Neural cell (in vitro differentiated cells): ENCODE data around the gene LYG1. TPM values are rescaled to one million over a fixed set of nuclear protein-coding genes. Genes with fewer than 3 reads are reported as not detected.

Experiments
- H2AFZ ChIP-seq: fragments of 200-600, 300-800 bp; sonication (generic), shearing (Covaris generic); 2 replicates; pipeline ENCODE4 v1.6.0; 2014; ENCODE audit warnings: low read depth, mild to moderate bottlenecking, antibody characterized with exemption, low read length, moderate library complexity
- H3F3A ChIP-seq: fragments of 200-600 bp; shearing (Covaris generic); 2 replicates; pipeline ENCODE4 v1.6.1; 2016; ENCODE audit warnings: mild to moderate bottlenecking, moderate library complexity, mixed read lengths, antibody characterized with exemption, low read length; ENCODE audit not compliant: insufficient read depth, poor library complexity, severe bottlenecking
- H3K27ac ChIP-seq: fragments of 200-600, 300-800 bp; sonication (generic), shearing (Covaris generic); 2 replicates; pipeline ENCODE4 v1.5.1; 2014; ENCODE audit warnings: mild to moderate bottlenecking, low read length, moderate library complexity
- H3K27me3 ChIP-seq: fragments of 300-800, 200-600 bp; sonication (generic), shearing (Covaris generic); 2 replicates; pipeline ENCODE4 v1.6.0; 2014; ENCODE audit warnings: mild to moderate bottlenecking, low read depth, low read length, moderate library complexity; ENCODE audit not compliant: insufficient read depth
- H3K36me3 ChIP-seq: fragments of 300-800, 200-600 bp; sonication (generic), shearing (Covaris generic); 2 replicates; pipeline ENCODE4 v1.5.1; 2014; ENCODE audit warnings: mild to moderate bottlenecking, antibody characterized with exemption, low read length, moderate library complexity; ENCODE audit not compliant: insufficient read depth
- H3K4me2 ChIP-seq: fragments of 300-800, 200-600 bp; sonication (generic), shearing (Covaris generic); 2 replicates; pipeline ENCODE4 v1.6.0; 2014; ENCODE audit warnings: mild to moderate bottlenecking, low read length
- H3K4me3 ChIP-seq: fragments of 300-800, 200-600 bp; sonication (generic), shearing (Covaris generic); 2 replicates; pipeline ENCODE4 v1.5.1; 2014; ENCODE audit warnings: mild to moderate bottlenecking, low read length, moderate library complexity
- H3K79me2 ChIP-seq: fragments of 200-600 bp; shearing (Covaris generic); replicated peaks from 2 replicates; pipeline ENCODE4 v1.6.0; 2014; ENCODE audit warnings: mild to moderate bottlenecking, low read length, moderate library complexity; ENCODE audit not compliant: insufficient read depth
- H3K9ac ChIP-seq: fragments of 300-800, 200-600 bp; sonication (generic), shearing (Covaris generic); 2 replicates; pipeline ENCODE4 v1.6.1; 2016; ENCODE audit warnings: mild to moderate bottlenecking, low read length, mixed read lengths
- H3K9me2 ChIP-seq: fragments of 200-600 bp; shearing (Covaris generic); 2 replicates; pipeline ENCODE4 v1.6.1; 2016; ENCODE audit warnings: mild to moderate bottlenecking, low read length, mixed read lengths; ENCODE audit not compliant: insufficient read depth
- H3K9me3 ChIP-seq: fragments of 200-600, 300-800 bp; sonication (generic), shearing (Covaris generic); 2 replicates; pipeline ENCODE4 v1.6.1; 2016; ENCODE audit warnings: mild to moderate bottlenecking, mixed run types, low read length, moderate library complexity, mixed read lengths
- H4K20me1 ChIP-seq: fragments of 200-600 bp; shearing (Covaris generic); 2 replicates; pipeline ENCODE4 v1.6.1; 2016; ENCODE audit warnings: mild to moderate bottlenecking, mixed run types; ENCODE audit not compliant: insufficient read depth
- CTCF ChIP-seq: fragments of 450-650 bp; IDR thresholded peaks from 2 replicates; pipeline ENCODE4 v1.5.1; 2014; ENCODE audit warnings: antibody characterized with exemption, mild to moderate bottlenecking, moderate library complexity; ENCODE audit not compliant: poor library complexity, severe bottlenecking
- EP300 ChIP-seq: fragments of 450-650 bp; conservative IDR thresholded peaks from 2 replicates; pipeline ENCODE4 v1.6.1; 2014; ENCODE audit warnings: antibody characterized with exemption, mild to moderate bottlenecking, moderate library complexity; ENCODE audit not compliant: poor library complexity, severe bottlenecking
- EZH2 ChIP-seq: fragments of 200-600, 300-800 bp; shearing (Covaris generic), sonication (generic); IDR thresholded peaks from 2 replicates; pipeline ENCODE4 v1.6.1; 2014; ENCODE audit warnings: antibody characterized with exemption, low read length, borderline replicate concordance, mild to moderate bottlenecking; ENCODE audit not compliant: insufficient read depth, poor library complexity, severe bottlenecking
- MXI1 ChIP-seq: fragments of 450-650 bp; conservative IDR thresholded peaks from 2 replicates; pipeline ENCODE4 v1.6.1; 2014; ENCODE audit warnings: antibody characterized with exemption, mild to moderate bottlenecking; ENCODE audit not compliant: poor library complexity, severe bottlenecking
- RAD21 ChIP-seq: fragments of 450-650 bp; conservative IDR thresholded peaks from 2 replicates; pipeline ENCODE4 v1.6.1; 2014; ENCODE audit warnings: antibody characterized with exemption, mild to moderate bottlenecking, moderate library complexity
- REST ChIP-seq: IDR thresholded peaks from 2 replicates; pipeline ENCODE4 v1.6.1; 2012; ENCODE audit warnings: borderline replicate concordance
- SMC3 ChIP-seq: fragments of 450-650 bp; conservative IDR thresholded peaks from 2 replicates; pipeline ENCODE4 v1.6.1; 2014; ENCODE audit warnings: antibody characterized with exemption, mild to moderate bottlenecking, moderate library complexity; ENCODE audit not compliant: poor library complexity
- TAF1 ChIP-seq: IDR thresholded peaks from 2 replicates; pipeline ENCODE4 v1.6.1; 2012; ENCODE audit warnings: low read depth
- polyA plus RNA-seq: library from polyadenylated mRNA; depleted of rRNA; stranded (reverse); fragments of >200 nt; gene quantifications from 2 replicates; pipeline ENCODE4 v1.2.3, GENCODE V29; 2014

Gene LYG1
- polyA plus RNA-seq, 1 donor from 2014 or later = 2.8 TPM

- H3F3A ChIP-seq = no peaks in the 10 kb centered on the region
- H3K36me3 ChIP-seq = no peaks in the 10 kb centered on the region
- no peaks in the 10 kb centered on the region for H3K27me3 ChIP-seq
- no peak overlapping the region for H3K4me3 ChIP-seq
- no peaks in the 10 kb centered on the region for H4K20me1 ChIP-seq
- no peak overlapping the region for H3K9ac ChIP-seq
- H3K27ac ChIP-seq = no peak overlapping the region
- no peaks in the 10 kb centered on the region for H3K9me3 ChIP-seq
- no peak overlapping the region for H2AFZ ChIP-seq
- no peaks in the 10 kb centered on the region for H3K9me2 ChIP-seq
- no peak for TF ChIP-seq SMC3
- TF ChIP-seq CTCF = no peak
- TF ChIP-seq EP300 = no peak
- TF ChIP-seq MXI1 = no peak
- TF ChIP-seq EZH2 = no peak
- H3K4me2 ChIP-seq = no peak overlapping the region
- H3K79me2 ChIP-seq = no peaks in the 10 kb centered on the region
Measured at GRCh38 chr2:99259465-99259864, 41.5 kb downstream of the LYG1 start.

- Histone ChIP-seq H3K27me3 (no peaks in the 10 kb centered on the region), H3K4me2 (no peak overlapping the region), H3K9ac (no peak overlapping the region), H3K4me3 (no peak overlapping the region), H3K79me2 (no peaks in the 10 kb centered on the region), H3K36me3 (no peaks in the 10 kb centered on the region), H3K27ac (no peak overlapping the region), H3F3A (no peaks in the 10 kb centered on the region), H3K9me3 (no peaks in the 10 kb centered on the region), H4K20me1 (no peaks in the 10 kb centered on the region), H2AFZ (no peak overlapping the region), H3K9me2 (no peaks in the 10 kb centered on the region)
- TF ChIP-seq CTCF (no peak), MXI1 (no peak), TAF1 (no peak), SMC3 (no peak), RAD21 (no peak), EP300 (no peak)
Measured at GRCh38 chr2:99256677-99257076, 44.3 kb downstream of the LYG1 start.

- Histone ChIP-seq H3K4me3 (no peak within 1 kb of the TSS), H3K9me2 (no peaks in the 10 kb centered on the region), H3F3A (no peaks in the 10 kb centered on the region), H3K79me2 (no peaks in the 10 kb centered on the region), H2AFZ (no peak within 1 kb of the TSS), H3K27me3 (no peaks in the 10 kb centered on the region), H3K9ac (no peak within 1 kb of the TSS), H3K27ac (no peak within 1 kb of the TSS), H3K36me3 (no peaks in the 10 kb centered on the region), H3K4me2 (no peak within 1 kb of the TSS), H3K9me3 (no peaks in the 10 kb centered on the region), H4K20me1 (no peaks in the 10 kb centered on the region)
- no peak for TF ChIP-seq MXI1
- TF ChIP-seq CTCF = no peak
- TF ChIP-seq TAF1 = no peak
- no peak for TF ChIP-seq REST
- no peak for TF ChIP-seq EP300
- no peak for TF ChIP-seq RAD21
Measured at GRCh38 chr2:99255491-99256318, 45.3 kb downstream of the LYG1 start, which contains the start of gene LYG2. Gene LYG2, minus strand, starts transcription at chr2:99255666. Its CDS starts 1,406 bp downstream, at chr2:99254260.
